ENCODE results near the gene TLE4.

TLE4 gene

GRCh38 chr9:79578891-79579290, 7.1 kb downstream of the TLE4 start:
- Histone ChIP-seq H3K36me3 (ENCODE audit: insufficient read depth, low read length) (no peaks in the 10 kb centered on the region), H3K9ac (ENCODE audit: low read depth, low read length) (no peak overlapping the region), H3K9me3 (ENCODE audit: control insufficient read depth, insufficient read depth, low read length) (no peaks in the 10 kb centered on the region), H3K4me1 (ENCODE audit: insufficient read depth, low read length) (peaks cover 22% of the 10 kb centered on the region)

- no peak overlapping the region for H3K9ac ChIP-seq (ENCODE audit: low read depth, low read length)
- H3K36me3 ChIP-seq (ENCODE audit: insufficient read depth, low read length): no peaks in the 10 kb centered on the region
- H3K9me3 ChIP-seq (ENCODE audit: control insufficient read depth, insufficient read depth, low read length): no peaks in the 10 kb centered on the region
- H3K4me1 ChIP-seq (ENCODE audit: insufficient read depth, low read length): peaks cover 21% of the 10 kb centered on the region
Measured at GRCh38 chr9:79579624-79580023, 7.9 kb downstream of the TLE4 start.

GRCh38 chr9:79580055-79580454, 8.3 kb downstream of the TLE4 start:
- no peaks in the 10 kb centered on the region for H3K9me3 ChIP-seq (ENCODE audit: control insufficient read depth, insufficient read depth, low read length)
- H3K36me3 ChIP-seq (ENCODE audit: insufficient read depth, low read length): no peaks in the 10 kb centered on the region
- H3K9ac ChIP-seq (ENCODE audit: low read depth, low read length): no peak overlapping the region
- peaks cover 17% of the 10 kb centered on the region for H3K4me1 ChIP-seq (ENCODE audit: insufficient read depth, low read length)

GRCh38 chr9:79581388-79581787, 9.6 kb downstream of the TLE4 start:
- Histone ChIP-seq H3K9ac (ENCODE audit: low read depth, low read length) (no peak overlapping the region), H3K4me1 (ENCODE audit: insufficient read depth, low read length) (peaks cover 12% of the 10 kb centered on the region), H3K9me3 (ENCODE audit: control insufficient read depth, insufficient read depth, low read length) (no peaks in the 10 kb centered on the region), H3K36me3 (ENCODE audit: insufficient read depth, low read length) (no peaks in the 10 kb centered on the region)

- H3K36me3 ChIP-seq (ENCODE audit: insufficient read depth, low read length): no peaks in the 10 kb centered on the region
- H3K9ac ChIP-seq (ENCODE audit: low read depth, low read length): no peak overlapping the region
- H3K9me3 ChIP-seq (ENCODE audit: control insufficient read depth, insufficient read depth, low read length): no peaks in the 10 kb centered on the region
- H3K4me1 ChIP-seq (ENCODE audit: insufficient read depth, low read length): peaks cover 12% of the 10 kb centered on the region
Measured at GRCh38 chr9:79581794-79582193, 10.0 kb downstream of the TLE4 start.

- no peaks in the 10 kb centered on the region for H3K36me3 ChIP-seq (ENCODE audit: insufficient read depth, low read length)
- no peaks in the 10 kb centered on the region for H3K9me3 ChIP-seq (ENCODE audit: control insufficient read depth, insufficient read depth, low read length)
- peaks cover 12% of the 10 kb centered on the region for H3K4me1 ChIP-seq (ENCODE audit: insufficient read depth, low read length)
- no peak overlapping the region for H3K9ac ChIP-seq (ENCODE audit: low read depth, low read length)
Measured at GRCh38 chr9:79583952-79584654, 12.3 kb downstream of the TLE4 start.

GRCh38 chr9:79584655-79584982, 12.9 kb downstream of the TLE4 start:
- no peak overlapping the region for H3K9ac ChIP-seq (ENCODE audit: low read depth, low read length)
- no peaks in the 10 kb centered on the region for H3K9me3 ChIP-seq (ENCODE audit: control insufficient read depth, insufficient read depth, low read length)
- peaks cover 12% of the 10 kb centered on the region for H3K4me1 ChIP-seq (ENCODE audit: insufficient read depth, low read length)
- H3K36me3 ChIP-seq (ENCODE audit: insufficient read depth, low read length): no peaks in the 10 kb centered on the region

GRCh38 chr9:79588488-79589223, 16.9 kb downstream of the TLE4 start:
- Histone ChIP-seq H3K9ac (ENCODE audit: low read depth, low read length) (no peak overlapping the region), H3K4me1 (ENCODE audit: insufficient read depth, low read length) (peaks cover 2% of the 10 kb centered on the region; the same call in 1 of the 2 replicates)

GRCh38 chr9:79591458-79591857, 19.7 kb downstream of the TLE4 start:
- H3K9ac ChIP-seq (ENCODE audit: low read depth, low read length): no peak overlapping the region
- H3K9me3 ChIP-seq (ENCODE audit: control insufficient read depth, insufficient read depth, low read length): no peaks in the 10 kb centered on the region
- no peaks in the 10 kb centered on the region for H3K36me3 ChIP-seq (ENCODE audit: insufficient read depth, low read length)
- no peaks in the 10 kb centered on the region for H3K4me1 ChIP-seq (ENCODE audit: insufficient read depth, low read length)

More at GRCh38 chr9:79588488-79589223, 16.9 kb downstream of the TLE4 start:
- Histone ChIP-seq H3K36me3 (ENCODE audit: insufficient read depth, low read length) (no peaks in the 10 kb centered on the region), H3K9me3 (ENCODE audit: control insufficient read depth, insufficient read depth, low read length) (no peaks in the 10 kb centered on the region)

GRCh38 chr9:79592726-79593493, 21.1 kb downstream of the TLE4 start:
- no peak overlapping the region for H3K9ac ChIP-seq (ENCODE audit: low read depth, low read length)
- 0 out of 2 replicates have a peak, but pooled peaks cover 3% of the 10 kb centered on the region for H3K36me3 ChIP-seq (ENCODE audit: insufficient read depth, low read length)
- no peaks in the 10 kb centered on the region for H3K9me3 ChIP-seq (ENCODE audit: control insufficient read depth, insufficient read depth, low read length)
- no peaks in the 10 kb centered on the region for H3K4me1 ChIP-seq (ENCODE audit: insufficient read depth, low read length)

- Histone ChIP-seq H3K9me3 (ENCODE audit: control insufficient read depth, insufficient read depth, low read length) (no peaks in the 10 kb centered on the region), H3K9ac (ENCODE audit: low read depth, low read length) (no peak overlapping the region), H3K4me1 (ENCODE audit: insufficient read depth, low read length) (no peaks in the 10 kb centered on the region), H3K36me3 (ENCODE audit: insufficient read depth, low read length) (peaks cover 3% of the 10 kb centered on the region; the same call in 1 of the 2 replicates)
Measured at GRCh38 chr9:79598562-79599345, 27.0 kb downstream of the TLE4 start.

GRCh38 chr9:79600466-79600865, 28.7 kb downstream of the TLE4 start:
- H3K4me1 ChIP-seq (ENCODE audit: insufficient read depth, low read length): no peaks in the 10 kb centered on the region
- peaks cover 3% of the 10 kb centered on the region; the same call in 1 of the 2 replicates for H3K36me3 ChIP-seq (ENCODE audit: insufficient read depth, low read length)
- no peak overlapping the region for H3K9ac ChIP-seq (ENCODE audit: low read depth, low read length)
- no peaks in the 10 kb centered on the region for H3K9me3 ChIP-seq (ENCODE audit: control insufficient read depth, insufficient read depth, low read length)

- Histone ChIP-seq H3K4me1 (ENCODE audit: insufficient read depth, low read length) (no peaks in the 10 kb centered on the region), H3K36me3 (ENCODE audit: insufficient read depth, low read length) (no peaks in the 10 kb centered on the region; the same call in 1 of the 2 replicates), H3K9ac (ENCODE audit: low read depth, low read length) (no peak overlapping the region), H3K9me3 (ENCODE audit: control insufficient read depth, insufficient read depth, low read length) (no peaks in the 10 kb centered on the region)
Measured at GRCh38 chr9:79603222-79603920, 31.6 kb downstream of the TLE4 start.
